Sigmoid colon (tissue), 7 donors: ENCODE data around the gene PPP1R10. TPM values are rescaled to one million over a fixed set of nuclear protein-coding genes. Genes with fewer than 3 reads are reported as not detected.
A peak's percentile ranks its signal among the peaks of the same experiment; 100 is the strongest.
"Not testable (repeated sequence)": the region's sequence is repeated elsewhere in the genome, so short reads cannot be mapped to it uniquely, and the experiment has no call there.

Experiments
- DNase-seq: peaks from one replicate; pipeline ENCODE4 v3.0.0-alpha.2; 2019
- H3K27ac ChIP-seq, 4 donors: fragments of 200-600 bp; sonication (generic); one replicate each; pipeline ENCODE4 v1.5.1; 2016 to 2019; ENCODE audit warnings: mild to moderate bottlenecking in 1 of 4
- H3K27me3 ChIP-seq, 3 donors: fragments of 200-600 bp; sonication (generic); one replicate each; pipeline ENCODE4 v1.5.1; 2019; ENCODE audit warnings: mild to moderate bottlenecking in 1 of 3
- H3K36me3 ChIP-seq, 4 donors: fragments of 200-600 bp; sonication (generic); one replicate each; pipeline ENCODE4 v1.5.1; 2016 to 2019
- H3K4me1 ChIP-seq, 4 donors: fragments of 200-600 bp; sonication (generic); one replicate each; pipeline ENCODE4 v1.5.1; 2017 to 2019
- H3K4me3 ChIP-seq, 4 donors: fragments of 200-600 bp; sonication (generic); one replicate each; pipeline ENCODE4 v1.5.1; 2017 to 2019; ENCODE audit warnings: mild to moderate bottlenecking in 2 of 4, moderate library complexity in 1 of 4
- H3K9me3 ChIP-seq, 4 donors: fragments of 200-600 bp in 3 of 4; sonication (generic) in 3 of 4; one replicate each; pipeline versions ENCODE4 v1.5.1 to v1.6.1; 2013 to 2019
- CTCF ChIP-seq, 4 experiments: fragments of 450-650 bp in 3 of 4; fragments of 200-600 bp in 1 of 4; IDR thresholded peaks; one replicate each; pipeline ENCODE4 v1.5.1; 2016 to 2019; ENCODE audit warnings: antibody characterized with exemption in 4 of 4, mild to moderate bottlenecking in 3 of 4, moderate library complexity in 2 of 4
- EP300 ChIP-seq, 4 donors: sonication (generic); formaldehyde crosslinking; IDR thresholded peaks; one replicate each; pipeline ENCODE4 v1.6.1; 2017; ENCODE audit warnings: antibody characterized with exemption in 4 of 4
- POLR2A ChIP-seq, 2 donors: fragments of 450-650 bp; IDR thresholded peaks; one replicate each; pipeline ENCODE4 v1.6.1; 2016; ENCODE audit warnings: antibody characterized with exemption in 2 of 2, mild to moderate bottlenecking in 2 of 2, moderate library complexity in 2 of 2
- POLR2AphosphoS5 ChIP-seq, 4 donors: sonication (generic); formaldehyde crosslinking; IDR thresholded peaks; one replicate each; pipeline ENCODE4 v1.6.1; 2017; ENCODE audit warnings: antibody characterized with exemption in 4 of 4
- WGBS, 2 donors: extraction: QIAGEN DNeasy Blood & Tissue Kit; methylation state at CpG; one replicate each; pipeline ENCODE4 v1.1.7; 2013; 5-methylcytosine and 5-hydroxymethylcytosine counted together
- intact Hi-C: fragments of 100-400 bp; cut with DNase I; formaldehyde crosslinking; loops from one replicate; pipeline ENCODE4 v1.15.1; 2023
- polyA plus RNA-seq, 3 donors: library from polyadenylated mRNA; stranded (reverse); fragments of 200-250 nt; gene quantifications; one replicate each; pipeline ENCODE4 v1.2.3, GENCODE V29; 2013
- total RNA-seq, 4 donors: library from RNA; depleted of rRNA; stranded (reverse); fragments of >200 nt; gene quantifications; one replicate each; pipeline ENCODE4 v1.1.0, GENCODE V29; 2016
- donor health status: healthy with polysubstance abuse.
- donor health status: Bipolar disorder and iron deficiency.
- donor health status: healthy.

PPP1R10 gene
- total and polyA plus RNA-seq, 7 donors, result 13.8 to 30.6 (median 26.8) TPM

- Histone ChIP-seq H3K4me3 (no peak overlapping the region), H3K27me3 (no peaks in the 10 kb centered on the region), H3K9me3 (no peaks in the 10 kb centered on the region), H3K4me1 (no peaks in the 10 kb centered on the region), H3K36me3 (peaks cover 34 to 45% (median 42%) of the 10 kb centered on the region in 4 donors), H3K27ac (no peak overlapping the region)
- no peak for DNase-seq
- intact Hi-C loops, result loop anchor here (5.0 kb wide), 1 partner anchor 57 kb away; no protein-coding TSS in a partner anchor
- 80 to 81% methylated on average over 12 of the region's 12 CpGs for WGBS, 2 donors
- TF ChIP-seq POLR2A (IDR thresholded peaks at IDR 0.05) (no peak), POLR2AphosphoS5 (IDR thresholded peaks at IDR 0.05) (peak in 1 of 4 donors; percentile 3), EP300 (IDR thresholded peaks at IDR 0.05) (no peak)
Observed at GRCh38 chr6:30598912-30599624, 18.0 kb downstream of the PPP1R10 start.

- intact Hi-C loops, result loop anchor here (5.0 kb wide), 1 partner anchor 55 kb away; no protein-coding TSS in a partner anchor
- H3K4me3 ChIP-seq, H3K27me3 ChIP-seq, H3K4me1 ChIP-seq, H3K9me3 ChIP-seq: not testable (repeated sequence)
- Histone ChIP-seq H3K36me3 (peaks cover 26 to 37% (median 28%) of the 10 kb centered on the region in 4 donors), H3K27ac (peak overlapping the region in 1 of 4 donors; percentile 35)
- TF ChIP-seq POLR2AphosphoS5 (IDR thresholded peaks at IDR 0.05) (peak in 2 of 4 donors; percentile 44 to 65), CTCF (IDR thresholded peaks at IDR 0.05) (peak; percentile 70 to 87 (median 74))
- 76 to 77% methylated on average over 15 of the region's 15 CpGs for WGBS, 2 donors
- DNase-seq, result peak; percentile 81
Observed at GRCh38 chr6:30597315-30598144, 19.5 kb downstream of the PPP1R10 start.

GRCh38 chr6:30592287-30592686, 24.8 kb downstream of the PPP1R10 start:
- Histone ChIP-seq H3K36me3 (peaks cover 15 to 68% (median 41%) of the 10 kb centered on the region in 4 donors), H3K9me3 (no peaks in the 10 kb centered on the region), H3K27me3 (no peaks in the 10 kb centered on the region), H3K4me3 (no peak overlapping the region), H3K27ac (no peak overlapping the region), H3K4me1 (no peaks in the 10 kb centered on the region)
- TF ChIP-seq CTCF (IDR thresholded peaks at IDR 0.05) (no peak), EP300 (IDR thresholded peaks at IDR 0.05) (no peak)
- intact Hi-C loops, result no loop called here
- 98 to 100% methylated on average over 1 of the region's 1 CpG for WGBS, 2 donors
- no peak for DNase-seq

- peaks cover 28 to 81% (median 54%) of the 10 kb centered on the region in 4 donors for H3K36me3 ChIP-seq
- intact Hi-C loops, result no loop called here
- 32 to 61% methylated on average over 1 of the region's 1 CpG for WGBS, 2 donors
Observed at GRCh38 chr6:30591008-30591407, 26.0 kb downstream of the PPP1R10 start.

More at GRCh38 chr6:30591008-30591407, 26.0 kb downstream of the PPP1R10 start:
- DNase-seq, result no peak
- TF ChIP-seq POLR2AphosphoS5 (IDR thresholded peaks at IDR 0.05), result no peak
- no peak for TF ChIP-seq POLR2A (IDR thresholded peaks at IDR 0.05)
- no peak for TF ChIP-seq EP300 (IDR thresholded peaks at IDR 0.05)
- TF ChIP-seq CTCF (IDR thresholded peaks at IDR 0.05), result no peak
- H3K27ac ChIP-seq, result peak overlapping the region in 3 of 4 donors; percentile 18 to 55 (median 23)
- H3K9me3 ChIP-seq, result no peaks in the 10 kb centered on the region
- H3K27me3 ChIP-seq, result no peaks in the 10 kb centered on the region
- H3K4me3 ChIP-seq, result no peak overlapping the region
- no peaks in the 10 kb centered on the region for H3K4me1 ChIP-seq
